Breast epithelium (tissue), 4 donors: ENCODE results near the gene NUFIP2. TPM values are rescaled to one million over a fixed set of nuclear protein-coding genes. Genes with fewer than 3 reads are reported as not detected.
"Not testable (repeated sequence)": the region's sequence is repeated elsewhere in the genome, so short reads cannot be mapped to it uniquely, and the experiment has no call there.

Source experiments
- DNase-seq, 2 donors: peaks; one replicate each; pipeline ENCODE4 v3.0.0-alpha.2; 2019; ENCODE audit warnings: low spot score in 2 of 2
- H3K27ac ChIP-seq, 2 donors: fragments of 200-600 bp; sonication (generic) in 1 of 2; one replicate each; pipeline ENCODE4 v1.5.1; 2016 to 2019; ENCODE audit warnings: mild to moderate bottlenecking in 1 of 2
- H3K27me3 ChIP-seq, 2 donors: fragments of 200-600 bp; sonication (generic) in 1 of 2; one replicate each; pipeline versions ENCODE4 v1.5.1 to v1.6.0; 2017 to 2019; ENCODE audit warnings: control low read depth in 1 of 2, mild to moderate bottlenecking in 1 of 2
- H3K36me3 ChIP-seq: fragments of 200-600 bp; one replicate; pipeline ENCODE4 v1.5.1; 2019
- H3K4me1 ChIP-seq, 2 donors: fragments of 200-600 bp; sonication (generic); one replicate each; pipeline ENCODE4 v1.5.1; 2016 to 2019; ENCODE audit warnings: control low read depth in 1 of 2
- H3K4me3 ChIP-seq, 3 donors: fragments of 200-600 bp; sonication (generic); 1 replicate in 2 of 3; 2 replicates in 1 of 3; pipeline ENCODE4 v1.5.1; 2016 to 2019; ENCODE audit warnings: mild to moderate bottlenecking in 3 of 3, moderate library complexity in 2 of 3
- H3K9me3 ChIP-seq, 2 donors: fragments of 200-600 bp; sonication (generic) in 1 of 2; one replicate each; pipeline ENCODE4 v1.5.1; 2016 to 2019; ENCODE audit warnings: control low read depth in 1 of 2
- POLR2A ChIP-seq: fragments of 450-650 bp; IDR thresholded peaks from one replicate; pipeline ENCODE4 v1.6.1; 2016; ENCODE audit warnings: antibody characterized with exemption, mild to moderate bottlenecking, moderate library complexity
- POLR2AphosphoS5 ChIP-seq, 3 donors: sonication (generic); formaldehyde crosslinking; IDR thresholded peaks; one replicate each; pipeline ENCODE4 v1.6.1; 2017; ENCODE audit warnings: antibody characterized with exemption in 3 of 3
- intact Hi-C: fragments of 100-400 bp; cut with DNase I; formaldehyde crosslinking; loops from one replicate; pipeline ENCODE4 v1.15.1; 2023; ENCODE audit warnings: low total_unique reads
- total RNA-seq, 3 donors: library from RNA; depleted of rRNA; stranded (reverse); fragments of >200 nt; gene quantifications; one replicate each; pipeline ENCODE4 v1.1.0, GENCODE V29; 2016
- TF ChIP-seq, protein P1 (sequence below), 3 donors: fragments of 450-650 bp; IDR thresholded peaks; one replicate each; pipeline ENCODE4 v1.5.1; 2016 to 2017; ENCODE audit warnings: antibody characterized with exemption in 3 of 3, mild to moderate bottlenecking in 3 of 3, moderate library complexity in 3 of 3

The NUFIP2 gene
- total RNA-seq, 3 donors from 2014 or later: 35.8 to 46.2 (median 36.4) TPM

GRCh38 chr17:29240477-29240876 is 53.5 kb downstream of the NUFIP2 start:
- H3K27ac ChIP-seq: peak overlapping the region in 1 of 2 donors; percentile 43
- H3K4me1 ChIP-seq: no peaks in the 10 kb centered on the region
- no peak overlapping the region for H3K4me3 ChIP-seq
- no peaks in the 10 kb centered on the region for H3K27me3 ChIP-seq
- no peaks in the 10 kb centered on the region for H3K36me3 ChIP-seq
- TF ChIP-seq POLR2A: no peak
- TF ChIP-seq, protein P1, sequence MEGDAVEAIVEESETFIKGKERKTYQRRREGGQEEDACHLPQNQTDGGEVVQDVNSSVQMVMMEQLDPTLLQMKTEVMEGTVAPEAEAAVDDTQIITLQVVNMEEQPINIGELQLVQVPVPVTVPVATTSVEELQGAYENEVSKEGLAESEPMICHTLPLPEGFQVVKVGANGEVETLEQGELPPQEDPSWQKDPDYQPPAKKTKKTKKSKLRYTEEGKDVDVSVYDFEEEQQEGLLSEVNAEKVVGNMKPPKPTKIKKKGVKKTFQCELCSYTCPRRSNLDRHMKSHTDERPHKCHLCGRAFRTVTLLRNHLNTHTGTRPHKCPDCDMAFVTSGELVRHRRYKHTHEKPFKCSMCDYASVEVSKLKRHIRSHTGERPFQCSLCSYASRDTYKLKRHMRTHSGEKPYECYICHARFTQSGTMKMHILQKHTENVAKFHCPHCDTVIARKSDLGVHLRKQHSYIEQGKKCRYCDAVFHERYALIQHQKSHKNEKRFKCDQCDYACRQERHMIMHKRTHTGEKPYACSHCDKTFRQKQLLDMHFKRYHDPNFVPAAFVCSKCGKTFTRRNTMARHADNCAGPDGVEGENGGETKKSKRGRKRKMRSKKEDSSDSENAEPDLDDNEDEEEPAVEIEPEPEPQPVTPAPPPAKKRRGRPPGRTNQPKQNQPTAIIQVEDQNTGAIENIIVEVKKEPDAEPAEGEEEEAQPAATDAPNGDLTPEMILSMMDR (IDR thresholded peaks at IDR 0.05): no peak
- TF ChIP-seq POLR2AphosphoS5 (IDR thresholded peaks at IDR 0.05): no peak
- H3K9me3 ChIP-seq: no peaks in the 10 kb centered on the region
- intact Hi-C loops: no loop called here
- DNase-seq: no peak

- H3K4me3 ChIP-seq: no peak overlapping the region
- H3K27ac ChIP-seq: no peak overlapping the region
- H3K9me3 ChIP-seq: no peaks in the 10 kb centered on the region
- intact Hi-C loops: no loop called here
- H3K36me3 ChIP-seq: no peaks in the 10 kb centered on the region
- TF ChIP-seq, protein P1 (IDR thresholded peaks at IDR 0.05): no peak
- no peak for DNase-seq
- no peaks in the 10 kb centered on the region for H3K27me3 ChIP-seq
- H3K4me1 ChIP-seq: no peaks in the 10 kb centered on the region
Observed at GRCh38 chr17:29238133-29238850, 55.7 kb downstream of the NUFIP2 start.

DNA sequence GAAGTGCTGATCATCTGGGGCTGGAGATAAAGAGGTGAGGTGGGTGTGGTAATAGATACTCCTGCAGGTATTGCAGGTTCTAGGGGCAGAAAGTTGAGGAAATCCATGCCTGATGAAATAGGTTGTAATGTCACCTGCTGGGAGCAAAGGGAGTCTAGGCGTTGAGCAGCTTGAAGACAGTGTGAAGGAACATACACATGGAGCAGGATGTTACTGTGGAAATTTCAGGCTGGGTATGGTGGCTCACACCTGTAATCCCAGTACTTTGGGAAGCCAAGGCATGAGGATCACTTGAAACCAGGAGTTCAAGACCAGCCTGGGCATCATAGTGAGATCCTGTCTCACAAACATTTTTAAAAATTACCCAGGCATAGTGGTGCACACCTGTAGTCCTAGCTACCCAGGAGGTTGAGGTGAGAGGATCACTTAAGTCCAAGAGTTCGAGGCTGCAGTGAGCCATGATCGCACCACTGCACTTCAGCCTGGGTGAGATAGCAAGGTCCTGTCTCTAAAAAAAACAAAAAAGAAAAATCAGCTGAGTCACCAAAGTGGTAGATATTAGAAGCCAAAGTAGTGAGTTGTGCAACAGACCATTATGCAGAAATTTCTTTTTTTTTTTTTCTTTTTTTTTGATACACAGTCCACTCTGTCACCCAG is 56.3 kb downstream of the NUFIP2 start:
- H3K27ac ChIP-seq: no peak overlapping the region
- intact Hi-C loops: no loop called here
- H3K27me3 ChIP-seq: no peaks in the 10 kb centered on the region
- H3K4me1 ChIP-seq: no peaks in the 10 kb centered on the region
- no peak for DNase-seq
- no peaks in the 10 kb centered on the region for H3K36me3 ChIP-seq
- TF ChIP-seq, protein P1 (IDR thresholded peaks at IDR 0.05): no peak
- no peak for TF ChIP-seq POLR2AphosphoS5 (IDR thresholded peaks at IDR 0.05)
- no peak for TF ChIP-seq POLR2A
- H3K9me3 ChIP-seq: no peaks in the 10 kb centered on the region
- no peak overlapping the region for H3K4me3 ChIP-seq

DNA sequence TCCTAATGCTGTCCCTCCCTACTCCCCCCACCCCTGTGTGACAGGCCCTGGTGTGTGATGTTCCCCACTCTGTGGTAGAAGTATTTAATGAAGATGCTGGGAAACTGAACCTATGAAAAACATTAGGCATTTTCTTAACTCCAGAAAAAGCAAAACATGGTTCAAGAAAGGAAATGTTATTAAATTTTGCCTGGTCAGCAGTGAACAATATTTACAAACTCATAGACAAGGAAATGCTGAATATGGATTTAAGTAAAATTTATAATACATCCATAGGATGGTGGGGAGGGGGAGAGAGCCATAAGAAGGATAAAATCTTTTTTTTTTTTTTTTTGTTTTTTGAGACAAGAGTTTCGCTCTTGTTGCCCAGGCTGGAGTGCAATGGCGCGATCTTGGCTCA is 58.0 kb downstream of the NUFIP2 start:
- H3K4me1 ChIP-seq: no peaks in the 10 kb centered on the region
- no peaks in the 10 kb centered on the region for H3K9me3 ChIP-seq
- TF ChIP-seq, protein P1 (IDR thresholded peaks at IDR 0.05): no peak
- TF ChIP-seq POLR2AphosphoS5 (IDR thresholded peaks at IDR 0.05) (no peak), POLR2A (no peak)
- intact Hi-C loops: no loop called here
- no peak overlapping the region for H3K27ac ChIP-seq
- no peak for DNase-seq
- no peaks in the 10 kb centered on the region for H3K27me3 ChIP-seq
- H3K4me3 ChIP-seq: no peak overlapping the region
- H3K36me3 ChIP-seq: no peaks in the 10 kb centered on the region

DNA sequence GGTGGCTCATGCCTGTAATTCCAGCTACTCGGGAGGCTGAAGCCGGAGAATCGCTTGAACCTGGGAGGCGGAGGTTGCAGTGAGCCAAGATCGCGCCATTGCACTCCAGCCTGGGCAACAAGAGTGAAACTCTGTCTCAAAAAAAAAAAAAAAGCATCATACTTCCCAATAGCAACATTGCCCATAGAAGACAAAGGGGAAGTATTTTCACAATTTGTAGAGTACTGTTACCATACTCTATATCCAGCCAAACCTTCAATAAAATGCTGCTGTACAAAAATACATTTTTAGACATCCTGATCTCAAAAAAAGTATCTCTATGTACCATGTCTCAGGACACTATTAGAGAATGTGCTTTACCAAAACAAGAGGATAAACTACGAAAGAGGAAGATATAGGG is 59.0 kb downstream of the NUFIP2 start:
- H3K9me3 ChIP-seq, H3K27me3 ChIP-seq, intact Hi-C loops, H3K4me3 ChIP-seq, DNase-seq, H3K27ac ChIP-seq, H3K36me3 ChIP-seq, H3K4me1 ChIP-seq: not testable (repeated sequence)
